ENCODE measurements around the gene MAL.

DNA sequence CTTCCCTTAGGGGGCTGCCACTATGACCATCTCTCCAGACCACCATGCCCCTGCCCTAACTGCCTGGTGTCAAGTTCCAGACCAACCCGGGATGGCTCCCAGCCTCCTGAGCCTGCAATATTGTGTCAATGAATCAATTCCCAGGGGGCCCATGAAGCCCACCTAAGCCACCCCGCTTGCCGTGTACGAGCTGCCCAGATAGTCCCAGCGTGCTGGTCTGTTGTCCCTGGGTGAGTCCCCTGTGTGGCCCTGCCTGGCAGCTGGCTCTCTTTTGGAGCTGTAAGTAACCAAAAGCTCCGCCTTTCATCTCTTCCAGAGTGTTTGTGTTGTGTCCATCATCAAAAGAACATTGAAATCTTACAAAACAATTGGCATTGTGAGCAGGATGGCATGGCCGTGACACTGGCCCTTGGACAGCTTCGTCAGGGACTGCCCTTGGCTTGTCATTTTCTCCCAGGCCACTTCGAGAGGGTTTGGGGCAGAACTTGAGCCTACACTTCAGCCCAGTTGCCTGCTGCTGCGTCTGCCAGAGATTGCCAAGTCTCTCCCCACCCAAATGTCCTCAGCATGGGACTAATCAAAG, 11.3 kb upstream of the MAL start:
- TF ChIP-seq EZH2phosphoT487 (IDR thresholded peaks at IDR 0.05; ENCODE audit: insufficient read depth, low read depth) = no peak
- no peak for TF ChIP-seq EZH2 (IDR thresholded peaks at IDR 0.05; ENCODE audit: insufficient read depth, poor library complexity, severe bottlenecking)
